Thoracic aorta (tissue), 2 donors: ENCODE data around the gene TMEM236. TPM values are rescaled to one million over a fixed set of nuclear protein-coding genes. Genes with fewer than 3 reads are reported as not detected.

Experiments
- ATAC-seq: fragments of 150-250 bp; one replicate; pipeline ENCODE4 v1.8.0; 2017; ENCODE audit warnings: low read depth; ENCODE audit not compliant: insufficient number of reproducible peaks, low FRiP score
- DNase-seq: peaks from one replicate; pipeline ENCODE4 v3.0.0-alpha.2; 2020; ENCODE audit warnings: low spot score
- H3K27ac ChIP-seq, 2 donors: fragments of 200-600 bp; sonication (generic); 1 replicate in 1 of 2; 2 replicates in 1 of 2; pipeline ENCODE4 v1.5.1; 2016; ENCODE audit warnings: mild to moderate bottlenecking in 2 of 2, moderate library complexity in 2 of 2
- H3K27me3 ChIP-seq: fragments of 200-600 bp; sonication (generic); replicated peaks from 2 replicates; pipeline ENCODE4 v1.6.0; 2016; ENCODE audit warnings: mild to moderate bottlenecking; ENCODE audit not compliant: insufficient read depth
- H3K36me3 ChIP-seq: fragments of 200-600 bp; sonication (generic); one replicate; pipeline ENCODE4 v1.5.1; 2016
- H3K4me1 ChIP-seq, 2 donors: fragments of 200-600 bp; sonication (generic); 1 replicate in 1 of 2; 2 replicates in 1 of 2; pipeline versions ENCODE4 v1.5.1 to v1.6.0; 2016; ENCODE audit warnings: low read depth in 2 of 2, mild to moderate bottlenecking in 1 of 2; ENCODE audit not compliant: control insufficient read depth in 1 of 2
- H3K4me3 ChIP-seq: fragments of 200-600 bp; sonication (generic); 2 replicates; pipeline ENCODE4 v1.5.1; 2016; ENCODE audit warnings: mild to moderate bottlenecking
- H3K9me3 ChIP-seq: fragments of 200-600 bp; sonication (generic); 2 replicates; pipeline ENCODE4 v1.5.1; 2016
- CTCF ChIP-seq: fragments of 200-600 bp; sonication (generic); IDR thresholded peaks from one replicate; pipeline ENCODE4 v1.5.1; 2019; ENCODE audit warnings: antibody characterized with exemption
- total RNA-seq, 2 donors: library from RNA; depleted of rRNA; stranded (reverse); fragments of >200 nt; gene quantifications; one replicate each; pipeline versions ENCODE4 v1.1.0 to v1.2.3, GENCODE V29; 2016

Gene TMEM236
- total RNA-seq, 2 donors from 2014 or later: 1.1 to 2.0 TPM

- ATAC-seq: no peak
- no peak for DNase-seq
- no peaks in the 10 kb centered on the region for H3K4me1 ChIP-seq
Measured at GRCh38 chr10:17841050-17841449, 89.0 kb downstream of the TMEM236 start.

GRCh38 chr10:17842641-17843040, 90.6 kb downstream of the TMEM236 start:
- ATAC-seq (no peak), DNase-seq (no peak)
- Histone ChIP-seq H3K9me3 (no peaks in the 10 kb centered on the region), H3K36me3 (no peaks in the 10 kb centered on the region), H3K4me1 (no peaks in the 10 kb centered on the region), H3K27ac (no peak overlapping the region), H3K4me3 (no peak overlapping the region), H3K27me3 (no peaks in the 10 kb centered on the region)
- TF ChIP-seq CTCF: no peak

More at GRCh38 chr10:17841050-17841449, 89.0 kb downstream of the TMEM236 start:
- Histone ChIP-seq H3K27me3 (no peaks in the 10 kb centered on the region), H3K9me3 (no peaks in the 10 kb centered on the region), H3K27ac (no peak overlapping the region), H3K36me3 (no peaks in the 10 kb centered on the region), H3K4me3 (no peak overlapping the region)
- TF ChIP-seq CTCF: no peak

- Histone ChIP-seq H3K36me3 (no peaks in the 10 kb centered on the region), H3K4me1 (no peaks in the 10 kb centered on the region), H3K27me3 (no peaks in the 10 kb centered on the region), H3K27ac (no peak overlapping the region), H3K4me3 (no peak overlapping the region), H3K9me3 (no peaks in the 10 kb centered on the region)
- no peak for ATAC-seq
- DNase-seq: no peak
- peak; percentile 44 for TF ChIP-seq CTCF
Measured at GRCh38 chr10:17847585-17848296, 95.7 kb downstream of the TMEM236 start.

GRCh38 chr10:17848646-17849045, 96.6 kb downstream of the TMEM236 start:
- no peak for TF ChIP-seq CTCF
- no peak overlapping the region for H3K4me3 ChIP-seq
- ATAC-seq: no peak
- no peaks in the 10 kb centered on the region for H3K9me3 ChIP-seq
- H3K27ac ChIP-seq: no peak overlapping the region
- no peaks in the 10 kb centered on the region for H3K4me1 ChIP-seq
- no peak for DNase-seq
- H3K36me3 ChIP-seq: no peaks in the 10 kb centered on the region
- no peaks in the 10 kb centered on the region for H3K27me3 ChIP-seq

Other genes starting within 250 kb of the TMEM236 start
- gene HACD1, start 134.8 kb upstream of the TMEM236 start, total RNA-seq: 100 to 1,000 TPM in 1 of 2 donors, 10 to 100 TPM in 1; 82.2 to 109 TPM
- gene STAM, start 108.0 kb upstream of the TMEM236 start, total RNA-seq: 10 to 100 TPM; 26.1 to 28.4 TPM
- 10 to 100 TPM; 62.6 to 73.4 TPM for gene MRC1, start 57.1 kb downstream of the TMEM236 start, total RNA-seq
- gene SLC39A12, start 199.7 kb downstream of the TMEM236 start, total RNA-seq: under 1 TPM in 1 of 2 donors, not detected in 1; 0.14 TPM